A673 (cell line): ENCODE data around the gene HOATZ. TPM values are rescaled to one million over a fixed set of nuclear protein-coding genes. Genes with fewer than 3 reads are reported as not detected.

ENCODE experiments used
- BruUV-seq: library from RNA; stranded (reverse); fragments of 400-500 nt; replicated peaks from 2 replicates; lab custom pipeline; 2021; lab: Mats Ljungman, UMichigan
- CTCF ChIA-PET: fragments of 300-600 bp; sonication (Branson Sonifier 250); formaldehyde crosslinking; loops from one replicate; lab custom pipeline; 2022; ENCODE audit warnings: antibody characterized with exemption; lab: Charles Lee
- POLR2A ChIA-PET: fragments of 300-600 bp; sonication (Branson Sonifier 250); formaldehyde crosslinking; loops from one replicate; lab custom pipeline; 2022; ENCODE audit warnings: antibody characterized with exemption; ENCODE audit not compliant: low non-redundant PET; lab: Charles Lee
- DNase-seq: peaks from one replicate; pipeline ENCODE4 v3.0.0-alpha.2; 2015; ENCODE audit warnings: low spot score
- H3K27ac ChIP-seq: fragments of 200-600 bp; sonication (generic); 2 replicates; pipeline ENCODE4 v1.5.1; 2016; ENCODE audit warnings: mixed run types, low read depth, mild to moderate bottlenecking, mixed read lengths, antibody characterized with exemption, low read length; ENCODE audit not compliant: poor library complexity, severe bottlenecking
- H3K27me3 ChIP-seq: fragments of 200-600 bp; sonication (generic); replicated peaks from 2 replicates; pipeline ENCODE4 v1.6.1; 2017; ENCODE audit warnings: mixed run types, low read depth, mild to moderate bottlenecking, mixed read lengths, antibody characterized with exemption, low read length; ENCODE audit not compliant: insufficient read depth, poor library complexity
- H3K36me3 ChIP-seq: fragments of 200-600 bp; sonication (generic); 2 replicates; pipeline ENCODE4 v1.6.1; 2016; ENCODE audit warnings: mixed run types, mild to moderate bottlenecking, mixed read lengths, antibody characterized with exemption, low read length; ENCODE audit not compliant: insufficient read depth, poor library complexity, severe bottlenecking
- H3K4me1 ChIP-seq: fragments of 200-600 bp; sonication (generic); 2 replicates; pipeline ENCODE4 v1.6.1; 2017; ENCODE audit warnings: mixed run types, mild to moderate bottlenecking, mixed read lengths, antibody characterized with exemption, low read length; ENCODE audit not compliant: insufficient read depth, poor library complexity, severe bottlenecking
- H3K4me3 ChIP-seq: fragments of 200-600 bp; sonication (generic); 2 replicates; pipeline ENCODE4 v1.5.1; 2016; ENCODE audit warnings: low read depth, mixed run types, mild to moderate bottlenecking, mixed read lengths, low read length; ENCODE audit not compliant: poor library complexity, severe bottlenecking
- H3K9me3 ChIP-seq: fragments of 200-600 bp; sonication (generic); 2 replicates; pipeline ENCODE4 v1.6.1; 2016; ENCODE audit warnings: mixed run types, low read depth, mild to moderate bottlenecking, mixed read lengths, antibody characterized with exemption, low read length; ENCODE audit not compliant: poor library complexity, severe bottlenecking
- CTCF ChIP-seq: fragments of 300-800, 200-600 bp; sonication (generic); conservative IDR thresholded peaks from 2 replicates; pipeline ENCODE4 v1.5.1; 2017; ENCODE audit warnings: low read depth, mild to moderate bottlenecking, antibody characterized with exemption, low read length, moderate library complexity, mixed read lengths
- EZH2 ChIP-seq: fragments of 200-600 bp; sonication (generic); IDR thresholded peaks from 2 replicates; pipeline ENCODE4 v1.6.1; 2017; ENCODE audit warnings: borderline replicate concordance, low read depth, mild to moderate bottlenecking, mixed read lengths, antibody characterized with exemption, low read length; ENCODE audit not compliant: poor library complexity, severe bottlenecking
- intact Hi-C: fragments of 100-400 bp; cut with micrococcal nuclease; formaldehyde crosslinking; loops from one replicate; pipeline ENCODE4 v1.10.0; 2022; ENCODE audit not compliant: unreplicated experiment
- total RNA-seq: library from RNA; stranded (reverse); gene quantifications from 2 replicates; pipeline ENCODE4 v1.2.3, GENCODE V29; 2021

HOATZ gene
- total RNA-seq, 1 experiment from 2014 or later = 0.58 TPM

- no peak for DNase-seq
- Histone ChIP-seq H3K4me3 (no peak overlapping the region), H3K4me1 (no peaks in the 10 kb centered on the region), H3K9me3 (no peaks in the 10 kb centered on the region), H3K27ac (no peak overlapping the region), H3K36me3 (no peaks in the 10 kb centered on the region), H3K27me3 (no peaks in the 10 kb centered on the region)
- BruUV-seq = no TSS peak
- no peak for TF ChIP-seq EZH2
- TF ChIP-seq CTCF = no peak
- ChIA-PET POLR2A (no interaction called here), CTCF (no interaction called here)
- intact Hi-C loops = no loop called here
These were observed 15.5 kb downstream of the HOATZ start for GRCh38 chr11:111530091-111530490.

- POLR2A ChIA-PET = no interaction called here
- CTCF ChIA-PET = no interaction called here
- TF ChIP-seq EZH2 (no peak), CTCF (no peak)
- H3K27ac ChIP-seq = no peak overlapping the region
- no peak for DNase-seq
- no peaks in the 10 kb centered on the region for H3K36me3 ChIP-seq
- intact Hi-C loops = no loop called here
- H3K27me3 ChIP-seq = no peaks in the 10 kb centered on the region
- H3K4me1 ChIP-seq = no peaks in the 10 kb centered on the region
- H3K4me3 ChIP-seq = no peak overlapping the region
- H3K9me3 ChIP-seq = no peaks in the 10 kb centered on the region
- no TSS peak for BruUV-seq
These were observed 16.6 kb downstream of the HOATZ start for GRCh38 chr11:111531136-111531535.

- Histone ChIP-seq H3K27me3 (no peaks in the 10 kb centered on the region), H3K4me1 (no peaks in the 10 kb centered on the region), H3K4me3 (no peak overlapping the region), H3K27ac (no peak overlapping the region), H3K36me3 (no peaks in the 10 kb centered on the region), H3K9me3 (no peaks in the 10 kb centered on the region)
- no TSS peak for BruUV-seq
- intact Hi-C loops = no loop called here
- TF ChIP-seq CTCF (no peak), EZH2 (no peak)
- CTCF ChIA-PET = no interaction called here
- POLR2A ChIA-PET = interaction anchor here (0.6 kb wide), 1 partner anchor 21 kb away, joined by 3 read pairs; no protein-coding TSS in a partner anchor
- DNase-seq = peak; percentile 80
These were observed 17.2 kb downstream of the HOATZ start for GRCh38 chr11:111531687-111532364.
